Right kidney (tissue), 1 donor: ENCODE data around the gene ZNF524.
A peak's percentile ranks its signal among the peaks of the same experiment; 100 is the strongest.

Source experiments
- DNase-seq: peaks from one replicate; pipeline ENCODE4 v3.0.0-alpha.2; 2016

Gene ZNF524

GRCh38 chr19:55599468-55599841 lies 633 bp upstream of the ZNF524 start, which contains the start of gene FIZ1:
Gene FIZ1 (minus strand): TSS chr19:55599517. CDS start chr19:55597865, 1,652 bp downstream.
- no peak for DNase-seq

- DNase-seq: peak; percentile 64
These were observed 557 bp downstream of the ZNF524 start for GRCh38 chr19:55600662-55601028.

- no peak for DNase-seq
These were observed 996 bp downstream of the ZNF524 start for GRCh38 chr19:55601084-55601483.

GRCh38 chr19:55602104-55603001 lies 2.3 kb downstream of the ZNF524 start:
- DNase-seq: no peak

GRCh38 chr19:55603115-55603514 lies 3.0 kb downstream of the ZNF524 start:
- no peak for DNase-seq

- DNase-seq: no peak
These were observed 3.6 kb downstream of the ZNF524 start for GRCh38 chr19:55603581-55604292.

- DNase-seq: peak; percentile 92
These were observed 5.1 kb downstream of the ZNF524 start for GRCh38 chr19:55605207-55605636.

- peak; percentile 67 for DNase-seq
These were observed 5.8 kb downstream of the ZNF524 start, which contains the start of gene ZNF865 for GRCh38 chr19:55605637-55606470. Gene ZNF865 (plus strand): TSS chr19:55605647. CDS start chr19:55613619, 7,972 bp downstream.

GRCh38 chr19:55606471-55606787 lies 6.3 kb downstream of the ZNF524 start:
- no peak for DNase-seq

GRCh38 chr19:55606817-55607216 lies 6.7 kb downstream of the ZNF524 start:
- no peak for DNase-seq

- no peak for DNase-seq
These were observed 9.2 kb downstream of the ZNF524 start for GRCh38 chr19:55609326-55609725.

GRCh38 chr19:55611300-55611982 lies 11.4 kb downstream of the ZNF524 start:
- DNase-seq: no peak

- DNase-seq: no peak
These were observed 12.0 kb downstream of the ZNF524 start for GRCh38 chr19:55611983-55612645.

GRCh38 chr19:55613396-55613795 lies 13.3 kb downstream of the ZNF524 start:
- no peak for DNase-seq

- no peak for DNase-seq
These were observed 14.0 kb downstream of the ZNF524 start for GRCh38 chr19:55613930-55614710.

- no peak for DNase-seq
These were observed 14.8 kb downstream of the ZNF524 start for GRCh38 chr19:55614711-55615542.

GRCh38 chr19:55615543-55616394 lies 15.7 kb downstream of the ZNF524 start:
- no peak for DNase-seq

- no peak for DNase-seq
These were observed 16.3 kb downstream of the ZNF524 start for GRCh38 chr19:55616395-55616875.

GRCh38 chr19:55617426-55617825 lies 17.3 kb downstream of the ZNF524 start:
- DNase-seq: no peak
